Measurements from ENCODE around the gene USP15.
"Not testable (repeated sequence)": the region's sequence is repeated elsewhere in the genome, so short reads cannot be mapped to it uniquely, and the experiment has no call there.

Gene USP15

DNA sequence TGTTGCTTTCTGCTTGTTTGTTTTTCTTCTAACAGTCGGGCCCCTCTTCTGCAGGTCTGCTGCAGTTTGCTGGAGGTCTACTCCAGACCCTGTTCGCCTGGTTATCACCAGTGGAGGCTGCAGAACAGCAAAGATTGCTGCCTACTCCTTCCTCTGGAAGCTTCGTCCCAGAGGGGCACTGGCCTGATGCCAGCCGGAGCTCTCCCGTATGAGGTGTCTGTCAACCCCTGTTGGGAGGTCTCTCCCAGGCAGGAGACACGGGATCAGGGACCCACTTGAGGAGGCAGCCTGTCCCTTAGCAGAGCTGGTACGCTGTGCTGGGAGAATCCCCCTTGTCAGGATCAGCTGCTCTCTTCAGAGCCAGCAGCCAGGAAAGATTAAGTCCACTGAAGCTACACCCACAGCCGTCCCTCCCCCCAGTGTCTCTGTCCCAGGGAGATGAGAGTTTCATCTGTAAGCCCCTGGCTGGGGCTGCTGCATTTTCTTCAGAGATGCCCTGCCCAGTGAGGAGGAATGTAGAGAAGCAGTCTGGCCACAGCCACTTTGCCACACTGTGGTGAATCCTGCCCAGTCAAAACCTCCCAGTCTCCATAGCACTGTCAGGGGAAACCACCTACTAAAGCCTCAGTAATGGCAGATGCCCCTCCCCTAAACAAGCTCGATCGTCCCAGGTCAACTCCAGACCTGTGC is 82.6 kb downstream of the USP15 start:
- H3K9me3 ChIP-seq (ENCODE audit: control insufficient read depth, insufficient read depth, low read length); H3K27me3 ChIP-seq (ENCODE audit: control insufficient read depth, insufficient read depth, low read length); H3K4me3 ChIP-seq (ENCODE audit: low read depth, low read length); H3K36me3 ChIP-seq (ENCODE audit: control insufficient read depth, insufficient read depth, low read length); H3K9ac ChIP-seq (ENCODE audit: low read depth, low read length); H3K4me1 ChIP-seq (ENCODE audit: control insufficient read depth, insufficient read depth, low read length): not testable (repeated sequence)

DNA sequence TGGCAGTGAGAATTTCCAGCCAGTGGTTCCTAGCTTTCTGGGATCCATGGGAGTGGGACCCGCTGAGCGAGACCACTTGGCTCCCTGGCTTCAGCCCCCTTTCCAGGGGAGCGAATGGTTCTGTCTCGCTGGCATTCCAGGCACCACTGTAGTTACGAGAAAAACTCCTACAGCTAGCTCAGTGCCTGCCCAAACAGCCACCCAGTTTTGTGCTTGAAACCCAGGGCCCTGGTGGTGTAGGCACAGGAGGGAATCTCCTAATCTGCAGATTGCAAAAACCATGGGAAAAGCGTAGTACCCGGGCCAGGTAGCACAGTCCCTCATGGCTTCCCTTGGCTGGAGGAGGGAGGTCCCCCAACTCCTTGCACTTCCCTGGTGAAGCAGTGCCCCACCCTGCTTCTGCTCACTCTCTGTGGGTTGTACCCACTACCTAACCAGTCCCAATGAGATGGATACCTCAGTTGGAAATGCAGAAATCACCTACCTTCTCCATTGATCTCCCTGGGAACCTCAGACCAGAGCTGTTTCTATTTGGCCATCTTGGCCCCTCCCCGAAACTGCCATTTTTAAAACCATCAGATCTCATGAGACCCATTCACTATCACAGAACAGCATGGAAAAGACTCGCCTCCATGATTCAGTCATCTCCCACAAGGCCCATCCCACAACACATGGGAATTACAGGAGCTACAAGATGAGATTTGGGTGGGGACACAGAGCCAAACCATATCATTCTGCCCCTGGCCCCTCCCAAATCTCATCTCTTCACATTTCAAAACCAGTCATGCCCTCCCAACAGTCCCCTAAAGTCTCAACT is 83.3 kb downstream of the USP15 start:
- H3K36me3 ChIP-seq (ENCODE audit: control insufficient read depth, insufficient read depth, low read length); H3K4me3 ChIP-seq (ENCODE audit: low read depth, low read length); H3K27me3 ChIP-seq (ENCODE audit: control insufficient read depth, insufficient read depth, low read length); H3K9me3 ChIP-seq (ENCODE audit: control insufficient read depth, insufficient read depth, low read length); H3K9ac ChIP-seq (ENCODE audit: low read depth, low read length); H3K4me1 ChIP-seq (ENCODE audit: control insufficient read depth, insufficient read depth, low read length): not testable (repeated sequence)

DNA sequence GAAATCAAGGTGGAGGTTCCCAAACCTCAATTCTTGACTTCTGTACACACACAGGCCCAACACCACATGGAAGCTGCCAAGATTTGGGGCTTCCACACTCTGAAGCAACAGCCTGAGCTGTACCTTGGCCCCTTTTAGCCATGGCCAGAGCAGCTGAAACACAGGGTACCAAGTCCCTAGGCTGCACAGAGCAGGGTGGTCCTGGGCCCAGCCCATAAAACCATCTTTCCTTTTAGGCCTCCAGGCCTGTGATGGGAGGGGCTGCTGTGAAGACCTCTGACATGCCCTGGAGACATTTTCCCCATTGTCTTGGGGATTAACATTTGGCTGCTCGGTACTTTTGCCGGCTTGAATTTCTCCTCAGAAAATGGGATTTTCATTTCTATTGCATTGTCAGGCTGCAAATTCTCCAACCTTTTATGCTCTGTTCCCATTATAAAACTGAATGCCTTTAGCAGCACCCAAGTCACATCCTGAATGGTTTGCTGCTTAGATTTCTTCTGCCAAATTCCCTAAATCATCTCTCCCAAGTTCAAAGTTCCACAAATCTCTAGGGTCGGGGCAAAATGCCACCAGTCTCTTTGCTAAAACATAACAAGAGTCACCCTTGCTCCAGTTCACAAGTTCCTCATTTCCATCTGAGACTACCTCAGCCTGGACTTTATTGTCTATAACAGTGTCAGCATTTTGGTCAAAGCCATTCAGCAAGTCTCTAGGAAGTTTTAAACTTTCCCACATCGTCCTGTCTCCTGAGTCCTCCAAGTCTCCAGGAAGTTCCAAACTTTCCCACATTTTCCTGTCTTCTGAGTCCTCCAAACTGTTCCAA is 84.7 kb downstream of the USP15 start:
- not testable (repeated sequence) for H3K4me1 ChIP-seq (ENCODE audit: control insufficient read depth, insufficient read depth, low read length); H3K4me3 ChIP-seq (ENCODE audit: low read depth, low read length); H3K9me3 ChIP-seq (ENCODE audit: control insufficient read depth, insufficient read depth, low read length); H3K9ac ChIP-seq (ENCODE audit: low read depth, low read length); H3K36me3 ChIP-seq (ENCODE audit: control insufficient read depth, insufficient read depth, low read length); H3K27me3 ChIP-seq (ENCODE audit: control insufficient read depth, insufficient read depth, low read length)

DNA sequence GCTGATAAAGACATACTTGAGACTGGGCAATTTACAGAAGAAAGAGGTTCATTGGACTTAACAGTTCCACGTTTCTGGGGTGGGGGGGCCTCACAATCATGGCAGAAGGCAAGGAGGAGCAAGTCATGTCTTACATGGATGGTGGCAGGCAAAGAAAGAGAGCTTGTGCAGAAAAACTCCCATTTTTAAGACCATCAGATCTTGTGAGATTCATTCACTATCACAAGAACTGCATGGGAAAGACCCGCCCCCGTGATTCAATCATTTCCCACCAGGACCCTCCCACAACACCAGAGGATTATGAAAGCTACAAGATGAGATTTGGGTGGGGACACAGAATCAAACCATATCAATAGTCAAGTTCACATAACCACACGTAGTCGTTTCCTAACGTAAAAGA is 85.5 kb downstream of the USP15 start:
- Histone ChIP-seq H3K9me3 (ENCODE audit: control insufficient read depth, insufficient read depth, low read length) (no peaks in the 10 kb centered on the region), H3K4me3 (ENCODE audit: low read depth, low read length) (no peak overlapping the region), H3K4me1 (ENCODE audit: control insufficient read depth, insufficient read depth, low read length) (no peaks in the 10 kb centered on the region), H3K27me3 (ENCODE audit: control insufficient read depth, insufficient read depth, low read length) (no peaks in the 10 kb centered on the region), H3K36me3 (ENCODE audit: control insufficient read depth, insufficient read depth, low read length) (peaks cover 3% of the 10 kb centered on the region), H3K9ac (ENCODE audit: low read depth, low read length) (no peak overlapping the region)

DNA sequence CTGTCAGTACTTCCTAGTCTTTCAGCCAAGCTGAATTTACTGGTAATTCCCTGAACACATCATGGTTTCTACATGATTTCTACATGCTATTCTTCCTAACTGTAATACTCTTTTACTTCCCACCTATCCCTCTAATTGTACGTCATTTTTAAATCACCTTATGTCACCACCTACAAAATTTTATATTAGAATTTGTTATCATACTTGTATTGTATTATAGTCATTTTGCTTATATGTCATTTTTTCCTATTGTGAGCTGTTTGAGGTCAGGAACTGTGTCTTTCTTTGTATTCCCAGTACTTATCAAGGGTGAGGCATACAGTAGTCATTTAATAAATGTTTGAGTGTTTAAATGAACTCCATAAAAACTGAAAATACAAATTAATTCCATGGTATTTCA is 86.6 kb downstream of the USP15 start:
- Histone ChIP-seq H3K9me3 (ENCODE audit: control insufficient read depth, insufficient read depth, low read length) (no peaks in the 10 kb centered on the region), H3K4me1 (ENCODE audit: control insufficient read depth, insufficient read depth, low read length) (no peaks in the 10 kb centered on the region), H3K27me3 (ENCODE audit: control insufficient read depth, insufficient read depth, low read length) (no peaks in the 10 kb centered on the region), H3K36me3 (ENCODE audit: control insufficient read depth, insufficient read depth, low read length) (peaks cover 3% of the 10 kb centered on the region), H3K9ac (ENCODE audit: low read depth, low read length) (no peak overlapping the region), H3K4me3 (ENCODE audit: low read depth, low read length) (no peak overlapping the region)

DNA sequence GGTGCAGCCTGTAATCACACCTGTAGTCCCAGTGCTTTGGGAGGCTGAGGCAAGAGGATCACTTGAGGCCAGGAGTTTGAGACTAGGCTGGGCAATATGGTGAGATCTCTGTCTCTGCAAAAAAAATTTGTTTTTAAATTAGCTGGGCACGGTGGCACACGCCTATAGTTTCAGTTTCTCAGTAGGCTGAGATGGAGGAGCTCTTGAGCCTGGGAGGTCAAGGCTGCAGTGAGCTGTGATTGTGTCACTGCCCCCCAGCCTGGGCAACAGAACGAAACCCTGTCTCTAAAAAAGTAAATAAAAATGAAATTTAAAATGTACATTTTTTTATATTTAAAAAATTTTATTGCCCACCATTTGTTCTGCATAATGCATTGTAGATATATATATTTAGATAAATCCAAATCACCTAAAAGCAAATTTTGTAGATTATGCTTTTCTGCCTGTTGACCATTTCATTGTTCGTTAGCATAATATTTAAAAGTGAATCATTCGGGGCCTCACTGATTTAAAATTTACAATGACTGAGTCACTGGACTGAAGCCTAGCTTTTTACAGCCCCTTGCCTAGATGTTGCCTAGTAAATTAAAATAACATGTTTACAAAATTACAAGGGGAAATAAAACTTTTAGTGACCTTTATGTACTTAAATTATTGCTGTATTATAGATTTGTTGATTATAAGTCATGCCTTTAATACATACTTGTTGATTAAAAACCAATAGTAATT is 87.9 kb downstream of the USP15 start:
- no peaks in the 10 kb centered on the region for H3K4me1 ChIP-seq (ENCODE audit: control insufficient read depth, insufficient read depth, low read length)
- peaks cover 3% of the 10 kb centered on the region for H3K36me3 ChIP-seq (ENCODE audit: control insufficient read depth, insufficient read depth, low read length)
- no peaks in the 10 kb centered on the region for H3K27me3 ChIP-seq (ENCODE audit: control insufficient read depth, insufficient read depth, low read length)
- no peaks in the 10 kb centered on the region for H3K9me3 ChIP-seq (ENCODE audit: control insufficient read depth, insufficient read depth, low read length)
- no peak overlapping the region for H3K9ac ChIP-seq (ENCODE audit: low read depth, low read length)
- H3K4me3 ChIP-seq (ENCODE audit: low read depth, low read length), result no peak overlapping the region

DNA sequence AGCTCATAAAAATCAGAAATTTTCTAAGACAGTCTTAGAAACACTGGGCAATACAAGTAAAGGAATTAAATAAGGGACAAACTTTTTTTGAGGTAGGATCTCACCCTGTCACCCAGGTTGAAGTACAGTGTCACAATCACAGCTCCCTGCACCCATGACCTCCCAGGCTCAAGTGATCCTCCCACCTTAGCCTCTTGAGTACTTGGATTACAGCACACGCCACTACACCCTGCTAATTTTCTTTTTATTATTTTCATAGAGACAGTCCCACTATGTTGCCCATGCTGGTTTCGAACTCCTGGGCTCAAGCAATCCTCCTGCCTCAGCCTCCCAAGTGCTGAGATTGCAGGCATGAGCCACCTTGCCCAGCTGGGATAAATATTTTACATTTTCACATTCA is 90.3 kb downstream of the USP15 start:
- Histone ChIP-seq H3K27me3 (ENCODE audit: control insufficient read depth, insufficient read depth, low read length) (no peaks in the 10 kb centered on the region), H3K36me3 (ENCODE audit: control insufficient read depth, insufficient read depth, low read length) (no peaks in the 10 kb centered on the region), H3K4me1 (ENCODE audit: control insufficient read depth, insufficient read depth, low read length) (no peaks in the 10 kb centered on the region), H3K4me3 (ENCODE audit: low read depth, low read length) (no peak overlapping the region), H3K9me3 (ENCODE audit: control insufficient read depth, insufficient read depth, low read length) (no peaks in the 10 kb centered on the region), H3K9ac (ENCODE audit: low read depth, low read length) (no peak overlapping the region)

DNA sequence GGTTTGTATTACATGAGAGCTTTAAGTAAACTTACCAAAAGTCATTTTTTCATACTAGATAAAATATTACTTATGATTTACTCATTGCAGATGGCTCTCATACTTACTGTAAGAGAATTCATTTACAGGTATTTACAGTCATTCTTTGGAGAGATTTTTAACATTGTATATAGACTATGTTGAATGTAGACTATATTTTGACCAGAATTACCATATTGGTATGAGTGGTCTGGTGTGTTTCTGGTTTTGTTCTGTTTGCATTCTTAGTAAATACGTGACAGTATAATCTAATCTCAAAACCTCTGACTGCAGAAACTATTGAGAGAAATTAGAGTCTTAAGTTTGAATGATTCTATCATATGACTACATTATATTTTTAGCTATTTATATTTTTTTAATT is 91.1 kb downstream of the USP15 start:
- H3K4me1 ChIP-seq (ENCODE audit: control insufficient read depth, insufficient read depth, low read length), result no peaks in the 10 kb centered on the region
- H3K36me3 ChIP-seq (ENCODE audit: control insufficient read depth, insufficient read depth, low read length), result no peaks in the 10 kb centered on the region
- H3K27me3 ChIP-seq (ENCODE audit: control insufficient read depth, insufficient read depth, low read length), result no peaks in the 10 kb centered on the region
- no peaks in the 10 kb centered on the region for H3K9me3 ChIP-seq (ENCODE audit: control insufficient read depth, insufficient read depth, low read length)
- no peak overlapping the region for H3K9ac ChIP-seq (ENCODE audit: low read depth, low read length)
- no peak overlapping the region for H3K4me3 ChIP-seq (ENCODE audit: low read depth, low read length)

DNA sequence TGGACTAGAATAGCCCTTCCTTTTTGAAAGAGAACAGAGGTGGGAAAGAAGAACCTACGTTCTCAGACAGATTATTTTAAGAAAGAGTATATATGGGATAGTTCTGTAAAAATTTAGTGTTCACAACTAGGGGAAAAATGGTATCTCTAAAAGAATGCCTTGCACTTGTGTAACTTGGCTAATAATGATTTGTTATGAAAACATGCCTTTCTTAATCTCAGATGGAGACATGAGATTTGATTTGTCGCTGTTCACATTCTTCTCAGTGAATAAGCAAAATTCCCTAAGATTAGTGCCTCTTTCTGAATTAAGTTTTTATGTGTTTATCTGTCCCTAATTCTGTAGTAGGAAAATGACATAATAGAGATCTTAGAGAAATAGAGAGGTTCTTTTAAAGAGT is 100.8 kb downstream of the USP15 start:
- Histone ChIP-seq H3K4me1 (ENCODE audit: control insufficient read depth, insufficient read depth, low read length) (no peaks in the 10 kb centered on the region), H3K9ac (ENCODE audit: low read depth, low read length) (no peak overlapping the region), H3K36me3 (ENCODE audit: control insufficient read depth, insufficient read depth, low read length) (no peaks in the 10 kb centered on the region), H3K9me3 (ENCODE audit: control insufficient read depth, insufficient read depth, low read length) (no peaks in the 10 kb centered on the region), H3K27me3 (ENCODE audit: control insufficient read depth, insufficient read depth, low read length) (no peaks in the 10 kb centered on the region), H3K4me3 (ENCODE audit: low read depth, low read length) (no peak overlapping the region)

DNA sequence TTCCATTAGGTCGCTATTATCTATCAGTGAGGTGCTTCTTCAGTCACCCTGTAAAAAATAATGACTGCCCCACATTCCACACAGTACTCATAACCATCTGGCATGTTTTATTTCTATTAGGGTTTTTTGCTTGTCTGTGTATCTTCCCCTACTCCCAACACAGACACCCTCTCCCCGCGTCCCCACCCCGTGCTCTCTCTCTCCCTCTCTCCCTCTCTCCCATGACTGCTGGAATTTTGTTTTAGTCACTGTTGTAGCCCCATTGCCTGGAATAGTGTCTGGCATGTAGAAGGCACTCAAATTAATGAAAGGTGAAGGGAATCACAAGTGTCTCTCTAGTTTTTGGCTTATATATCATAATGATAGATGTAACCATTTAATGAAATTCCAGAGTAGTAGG is 103.3 kb downstream of the USP15 start:
- Histone ChIP-seq H3K4me3 (ENCODE audit: low read depth, low read length) (no peak overlapping the region), H3K36me3 (ENCODE audit: control insufficient read depth, insufficient read depth, low read length) (no peaks in the 10 kb centered on the region), H3K4me1 (ENCODE audit: control insufficient read depth, insufficient read depth, low read length) (no peaks in the 10 kb centered on the region), H3K9ac (ENCODE audit: low read depth, low read length) (no peak overlapping the region), H3K27me3 (ENCODE audit: control insufficient read depth, insufficient read depth, low read length) (no peaks in the 10 kb centered on the region), H3K9me3 (ENCODE audit: control insufficient read depth, insufficient read depth, low read length) (no peaks in the 10 kb centered on the region)

DNA sequence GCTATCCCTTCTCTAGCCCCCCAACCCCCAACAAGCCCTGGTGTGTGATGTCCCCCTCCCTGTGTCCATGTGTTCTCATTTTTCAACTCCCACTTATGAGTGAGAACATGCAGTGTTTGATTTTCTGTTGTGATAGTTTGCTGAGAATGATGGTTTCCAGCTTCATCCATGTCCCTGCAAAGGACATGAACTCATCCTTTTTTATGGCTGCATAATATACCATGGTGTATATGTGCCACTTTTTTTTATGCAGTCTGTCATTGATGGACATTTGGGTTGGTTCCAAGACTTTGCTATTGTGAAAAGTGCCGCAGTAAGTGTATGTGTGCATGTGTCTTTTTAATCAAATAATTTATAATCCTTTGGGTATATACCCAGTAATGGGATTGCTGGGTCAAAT is 104.5 kb downstream of the USP15 start:
- H3K9me3 ChIP-seq (ENCODE audit: control insufficient read depth, insufficient read depth, low read length); H3K4me1 ChIP-seq (ENCODE audit: control insufficient read depth, insufficient read depth, low read length); H3K9ac ChIP-seq (ENCODE audit: low read depth, low read length); H3K27me3 ChIP-seq (ENCODE audit: control insufficient read depth, insufficient read depth, low read length); H3K4me3 ChIP-seq (ENCODE audit: low read depth, low read length); H3K36me3 ChIP-seq (ENCODE audit: control insufficient read depth, insufficient read depth, low read length): not testable (repeated sequence)
